ENCODE data around the gene ADAMTS2. TPM values are rescaled to one million over a fixed set of nuclear protein-coding genes. Genes with fewer than 3 reads are reported as not detected.

ADAMTS2 gene
- total and polyA plus RNA-seq, 2 donors (not counting 3 experiments of a cell fraction or from before 2014, with no cell fraction given) = not detected

- dilution Hi-C loops (cut with MboI; ENCODE audit: extremely low pct_ligation_motif_present, low sequenced_read_pairs) (no loop called here), intact Hi-C loops (cut with micrococcal nuclease) (no loop called here)
- CTCF ChIA-PET = no interaction called here
- DNase-seq (ENCODE audit: low read depth, low spot score) (no peak), FAIRE-seq (no peak)
- H3K9ac ChIP-seq (replicated peaks; ENCODE audit: extremely low read depth, insufficient read depth, low read length) = no peak overlapping the region
- no peak overlapping the region for H3K4me2 ChIP-seq (ENCODE audit: insufficient read depth, low read length)
- no peaks in the 10 kb centered on the region for H3K4me1 ChIP-seq (ENCODE audit: control insufficient read depth, extremely low read depth, insufficient read depth, low read length)
- H3K9me3 ChIP-seq (replicated peaks; ENCODE audit: control insufficient read depth, insufficient read depth, low read length) = no peaks in the 10 kb centered on the region
- TF ChIP-seq EZH2 (IDR thresholded peaks at IDR 0.05; ENCODE audit: borderline replicate concordance, low read depth, low read length, severe bottlenecking) (no peak), FOS (IDR thresholded peaks at IDR 0.05; ENCODE audit: borderline replicate concordance, insufficient read depth, low read length) (no peak), MAX (IDR thresholded peaks at IDR 0.05; ENCODE audit: insufficient read depth, insufficient read length) (no peak), JUN (IDR thresholded peaks at IDR 0.05; ENCODE audit: borderline replicate concordance, insufficient read depth, insufficient read length, low read depth) (no peak), POLR2AphosphoS5 (IDR thresholded peaks at IDR 0.05; ENCODE audit: insufficient read depth, low read depth, low read length) (no peak), MYC (IDR thresholded peaks at IDR 0.05; ENCODE audit: low read depth, low read length) (no peak), CTCF (IDR thresholded peaks at IDR 0.05; ENCODE audit: extremely low read depth in 1 of 2, insufficient read depth in 1 of 2, low read depth in 1 of 2, low read length in 2 of 2) (no peak)
- POLR2A ChIA-PET = no interaction called here
- no peaks in the 10 kb centered on the region for H3K79me2 ChIP-seq (ENCODE audit: control insufficient read depth, insufficient read depth, low read length)
- no peak overlapping the region for H3K27ac ChIP-seq (ENCODE audit: insufficient read depth, low read depth, low read length)
- H3K4me3 ChIP-seq (replicated peaks in 1 of 3; ENCODE audit: insufficient read depth in 1 of 3, low read depth in 1 of 3, low read length in 3 of 3) = no peak overlapping the region
- H3K27me3 ChIP-seq (ENCODE audit: control insufficient read depth in 2 of 2, insufficient read depth in 2 of 2, low read length in 2 of 2) = no peaks in the 10 kb centered on the region
- no peaks in the 10 kb centered on the region for H3K9me1 ChIP-seq (replicated peaks; ENCODE audit: control insufficient read depth, extremely low read depth, insufficient read depth, low read length)
- no peaks in the 10 kb centered on the region for H3K36me3 ChIP-seq (ENCODE audit: control insufficient read depth in 2 of 2, extremely low read depth in 1 of 2, insufficient read depth in 2 of 2, low read length in 2 of 2)
- no peaks in the 10 kb centered on the region for H4K20me1 ChIP-seq (replicated peaks; ENCODE audit: control insufficient read depth, extremely low read depth, insufficient read depth, low read length)
- no TSS peak for BruUV-seq (replicated peaks)
- no peak overlapping the region for H2AFZ ChIP-seq (ENCODE audit: low read depth, low read length)
These were observed 22.2 kb upstream of the ADAMTS2 start for GRCh38 chr5:179367491-179367890.
